H1 (cell line): ENCODE measurements around the gene KRTDAP.

Experiments
- GABPA ChIP-seq: IDR thresholded peaks from 2 replicates; pipeline ENCODE4 v1.6.1; 2011; ENCODE audit warnings: mild to moderate bottlenecking, low read length, moderate library complexity, borderline replicate concordance; ENCODE audit not compliant: insufficient read depth
- TBP ChIP-seq: IDR thresholded peaks from 2 replicates; pipeline ENCODE4 v1.6.1; 2011; ENCODE audit warnings: low read depth, low read length, improper control_type of control experiment
- TF ChIP-seq, protein P1 (sequence below): IDR thresholded peaks from 2 replicates; pipeline ENCODE4 v1.6.1; 2012; ENCODE audit warnings: low read length, inconsistent platforms

- TF ChIP-seq, protein P1, sequence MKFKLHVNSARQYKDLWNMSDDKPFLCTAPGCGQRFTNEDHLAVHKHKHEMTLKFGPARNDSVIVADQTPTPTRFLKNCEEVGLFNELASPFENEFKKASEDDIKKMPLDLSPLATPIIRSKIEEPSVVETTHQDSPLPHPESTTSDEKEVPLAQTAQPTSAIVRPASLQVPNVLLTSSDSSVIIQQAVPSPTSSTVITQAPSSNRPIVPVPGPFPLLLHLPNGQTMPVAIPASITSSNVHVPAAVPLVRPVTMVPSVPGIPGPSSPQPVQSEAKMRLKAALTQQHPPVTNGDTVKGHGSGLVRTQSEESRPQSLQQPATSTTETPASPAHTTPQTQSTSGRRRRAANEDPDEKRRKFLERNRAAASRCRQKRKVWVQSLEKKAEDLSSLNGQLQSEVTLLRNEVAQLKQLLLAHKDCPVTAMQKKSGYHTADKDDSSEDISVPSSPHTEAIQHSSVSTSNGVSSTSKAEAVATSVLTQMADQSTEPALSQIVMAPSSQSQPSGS = no peak
- TF ChIP-seq GABPA (no peak), TBP (no peak)
These were observed 49.6 kb upstream of the KRTDAP start for GRCh38 chr19:35539850-35540249.
